Stimulated activated CD4-positive, alpha-beta T cell treated with anti-CD3 and anti-CD28 coated beads, Interleukin-2, amount 100 ng/mL, for 48 hours (primary cell): ENCODE measurements around the gene SP9.

ENCODE experiments used
- DNase-seq, 2 donors: peaks; one replicate each; pipeline ENCODE4 v3.0.0-alpha.2; 2020

The SP9 gene

DNA sequence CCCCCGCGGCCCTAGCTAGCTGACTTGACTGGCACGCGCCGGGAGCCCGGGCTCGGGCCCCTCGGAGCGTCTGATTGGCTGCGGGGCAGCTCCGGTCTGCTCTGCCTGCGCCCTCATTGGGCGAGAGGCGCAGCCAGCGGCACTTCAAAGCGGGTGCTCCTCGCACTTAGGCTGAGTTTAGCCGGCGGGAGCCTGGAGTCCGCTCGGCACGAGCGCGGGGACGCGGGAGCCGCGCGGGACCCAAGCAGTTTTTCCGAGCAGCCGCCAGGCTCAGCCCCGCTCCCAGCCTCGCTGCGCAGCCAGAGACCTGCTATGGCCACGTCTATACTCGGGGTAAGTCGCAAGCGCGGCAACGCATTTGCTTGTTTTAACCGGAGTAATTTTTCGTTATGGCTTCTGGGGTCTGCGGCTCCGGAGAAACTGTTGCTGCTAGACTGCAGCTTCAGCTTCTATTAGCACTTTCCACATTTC, at the start of gene SP9:
SP9 (plus strand) TSS at position 174 of the 471 bp plus-strand sequence; CDS start at position 313, 139 bp downstream.
- DNase-seq: peak in 1 of 2 donors; percentile 21

- DNase-seq: no peak
Observed at GRCh38 chr2:174286172-174286571, 48.6 kb upstream of the SP9 start.

- no peak for DNase-seq
Observed at GRCh38 chr2:174292908-174293307, 41.8 kb upstream of the SP9 start.

- DNase-seq: no peak
Observed at GRCh38 chr2:174300114-174300513, 34.6 kb upstream of the SP9 start.

- DNase-seq: no peak
Observed at GRCh38 chr2:174312581-174313234, 22.0 kb upstream of the SP9 start.

GRCh38 chr2:174322149-174322548, 12.6 kb upstream of the SP9 start:
- DNase-seq: no peak

DNA sequence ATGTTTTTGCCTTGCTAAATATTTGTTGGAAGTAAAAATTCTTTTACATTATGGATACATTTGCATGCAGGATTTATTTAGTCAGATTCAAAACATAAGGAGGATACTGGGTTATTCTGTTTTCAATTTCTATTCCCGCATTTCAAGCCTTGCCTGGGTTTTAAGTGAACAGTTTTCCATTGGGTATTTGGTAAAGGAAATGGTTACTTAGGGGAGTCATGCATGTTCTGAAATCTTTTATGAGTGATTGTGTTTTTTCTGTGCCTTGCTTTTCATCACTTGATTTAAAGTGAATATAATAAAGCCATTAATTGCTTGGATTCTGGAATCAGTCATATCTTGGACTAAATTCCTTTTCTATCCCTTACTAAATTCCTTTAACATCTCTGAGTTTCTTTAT, 12.0 kb upstream of the SP9 start:
- DNase-seq: no peak

DNA sequence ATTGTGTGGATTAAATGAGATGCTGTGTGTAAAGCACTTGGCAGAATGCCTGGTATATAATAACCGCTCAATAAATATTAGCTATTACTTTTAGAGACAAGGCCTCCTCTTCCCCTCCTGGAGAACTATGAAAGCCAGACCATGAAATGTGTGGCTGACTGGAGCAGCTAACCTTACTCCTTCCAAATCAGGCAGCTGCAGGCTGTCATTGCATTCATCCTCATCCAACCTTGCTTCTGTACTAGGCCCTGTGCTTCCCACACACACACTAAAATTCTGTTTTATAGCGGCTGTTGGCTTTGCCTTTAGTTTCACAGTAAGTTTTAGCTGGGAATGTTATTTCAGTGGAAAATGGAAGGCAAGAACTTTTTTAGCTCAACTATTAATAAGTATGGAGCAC, 10.2 kb upstream of the SP9 start:
- DNase-seq: no peak

- no peak for DNase-seq
Observed at GRCh38 chr2:174325373-174326160, 9.2 kb upstream of the SP9 start.

GRCh38 chr2:174326161-174327020, 8.4 kb upstream of the SP9 start:
- no peak for DNase-seq

- no peak for DNase-seq
Observed at GRCh38 chr2:174327021-174327840, 7.5 kb upstream of the SP9 start.

GRCh38 chr2:174327841-174328113, 7.0 kb upstream of the SP9 start:
- DNase-seq: no peak

- DNase-seq: no peak
Observed at GRCh38 chr2:174328114-174328960, 6.4 kb upstream of the SP9 start.

DNA sequence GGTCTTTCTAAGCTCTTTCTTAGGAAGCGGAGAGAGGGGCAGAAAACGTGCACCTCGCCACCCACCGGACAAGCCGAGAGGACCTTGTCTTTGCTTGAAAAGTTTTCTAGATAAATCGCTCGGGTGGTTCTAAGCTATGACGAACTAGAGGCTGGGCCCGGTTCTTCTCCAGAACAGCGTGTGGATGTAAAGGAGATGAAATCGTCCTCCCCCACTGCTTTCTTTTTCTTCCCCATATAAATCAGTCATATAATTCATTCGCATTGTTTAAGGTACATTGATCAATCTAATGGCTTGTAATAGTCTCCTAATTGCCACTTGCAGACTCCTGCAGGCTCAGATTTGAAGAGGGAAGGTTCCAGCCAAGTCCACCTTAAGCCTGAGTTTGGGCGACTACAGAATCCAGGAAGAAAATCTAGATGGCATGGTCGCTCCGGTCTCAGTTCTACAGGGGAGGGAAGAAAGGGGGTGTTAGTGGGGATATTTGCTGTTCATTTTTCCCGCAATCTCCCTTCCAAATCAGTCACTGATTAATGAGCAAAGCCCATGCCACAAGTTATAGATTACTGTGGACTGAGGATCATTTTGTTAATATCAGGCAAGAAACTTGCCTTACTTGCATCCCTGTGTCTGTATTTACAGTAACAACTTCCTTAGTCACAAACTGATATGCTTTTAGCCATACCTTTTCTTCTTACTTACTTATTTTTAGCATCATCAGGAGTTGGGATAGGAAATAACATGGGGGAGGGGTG, 5.6 kb upstream of the SP9 start:
- no peak for DNase-seq

- no peak for DNase-seq
Observed at GRCh38 chr2:174330945-174331594, 3.7 kb upstream of the SP9 start.

DNA sequence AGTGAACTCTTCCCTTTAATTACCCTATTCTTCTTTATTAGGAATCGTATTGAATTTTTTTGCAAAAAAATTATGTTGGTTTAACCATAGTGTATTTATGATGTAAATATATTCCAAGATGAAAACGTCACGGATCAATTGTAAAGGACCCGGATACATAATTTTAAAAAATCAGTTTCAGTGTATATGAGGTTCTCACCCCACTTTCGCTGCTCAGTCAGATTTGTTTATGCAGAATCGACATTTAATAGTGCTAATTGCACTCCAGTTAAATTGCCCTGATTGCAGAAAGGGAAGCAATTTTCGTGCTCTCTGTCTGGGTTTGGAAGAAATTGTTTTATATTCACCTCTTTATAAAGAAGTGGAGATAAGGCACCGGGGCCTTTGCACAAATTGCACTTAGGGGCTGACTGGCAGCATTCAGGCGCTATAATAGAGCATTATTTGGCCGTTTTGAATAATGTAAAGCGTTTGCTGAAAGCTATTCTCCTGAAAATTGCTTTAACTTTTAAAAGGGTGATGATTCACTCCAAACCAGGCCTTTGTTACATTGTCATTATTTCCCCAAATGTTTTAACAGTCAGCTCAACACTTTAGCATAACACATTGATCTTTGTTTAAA, 3.0 kb upstream of the SP9 start:
- no peak for DNase-seq

GRCh38 chr2:174332217-174332963, 2.4 kb upstream of the SP9 start:
- DNase-seq: no peak

GRCh38 chr2:174333017-174333371, 1.8 kb upstream of the SP9 start:
- DNase-seq: no peak
